SK-N-SH (cell line): Measurements from ENCODE around the gene PEAK1. TPM values are rescaled to one million over a fixed set of nuclear protein-coding genes. Genes with fewer than 3 reads are reported as not detected.
A peak's percentile ranks its signal among the peaks of the same experiment; 100 is the strongest.

Source experiments
- CTCF ChIA-PET: fragments of 300-600, 350-600 bp; formaldehyde crosslinking; extraction: SDS; loops from one replicate; lab custom pipeline; 2021; lab: Yijun Ruan, JAX
- POLR2A ChIA-PET: fragments of 350-600 bp; sonication (Branson Sonifier 250); formaldehyde crosslinking; extraction: SDS; loops from one replicate; lab custom pipeline; 2020; ENCODE audit warnings: antibody characterized with exemption, inconsistent platforms; lab: Yijun Ruan, JAX
- DNase-seq: peaks from one replicate; pipeline ENCODE4 v3.0.0; 2012
- H2AFZ ChIP-seq: fragments of 200-600 bp; sonication (generic); 2 replicates; pipeline ENCODE4 v1.8.1; 2016; ENCODE audit warnings: antibody characterized with exemption, mild to moderate bottlenecking, low read depth
- H3F3A ChIP-seq: fragments of 200-600 bp; sonication (generic); replicated peaks from 2 replicates; pipeline ENCODE3; 2016; ENCODE audit warnings: antibody characterized with exemption, mild to moderate bottlenecking; ENCODE audit not compliant: insufficient read depth
- H3K27ac ChIP-seq, 2 experiments: fragments of 200-500 bp in 1 of 2; fragments of 200-600 bp in 1 of 2; sonication (Bioruptor generic) in 1 of 2; sonication (generic), shearing (Covaris generic) in 1 of 2; 2 replicates each; pipeline versions ENCODE4 v1.5.1 to v1.6.1; 2014 to 2016; ENCODE audit warnings: low read depth in 2 of 2, inconsistent platforms in 1 of 2, low read length in 1 of 2, mild to moderate bottlenecking in 1 of 2, mixed read lengths in 1 of 2
- H3K27me3 ChIP-seq: fragments of 200-600 bp; sonication (generic), shearing (Covaris generic); 2 replicates; pipeline ENCODE4 v1.6.1; 2016; ENCODE audit warnings: mixed run types; ENCODE audit not compliant: insufficient read depth
- H3K36me3 ChIP-seq, 2 experiments: fragments of 200-500 bp in 1 of 2; fragments of 200-600 bp in 1 of 2; sonication (Bioruptor generic) in 1 of 2; sonication (generic) in 1 of 2; replicated peaks in 1 of 2; 2 replicates each; pipeline versions ENCODE3 to v1.5.1; 2014 to 2016; ENCODE audit warnings: low read length in 1 of 2, mild to moderate bottlenecking in 1 of 2; ENCODE audit not compliant: insufficient read depth in 2 of 2, control insufficient read depth in 1 of 2
- H3K4me1 ChIP-seq, 2 experiments: fragments of 200-500 bp in 1 of 2; fragments of 200-600 bp in 1 of 2; sonication (Bioruptor generic) in 1 of 2; sonication (generic), shearing (Covaris generic) in 1 of 2; 2 replicates each; pipeline versions ENCODE4 v1.5.1 to v1.6.1; 2014 to 2016; ENCODE audit warnings: low read depth in 1 of 2, low read length in 1 of 2, mixed run types in 1 of 2; ENCODE audit not compliant: insufficient read depth in 2 of 2, control insufficient read depth in 1 of 2
- H3K4me2 ChIP-seq: fragments of 200-600 bp; sonication (generic), shearing (Covaris generic); 2 replicates; pipeline ENCODE4 v1.6.1; 2017; ENCODE audit warnings: mixed run types
- H3K4me3 ChIP-seq, 2 experiments: fragments of 200-500 bp in 1 of 2; fragments of 200-600 bp in 1 of 2; sonication (Bioruptor generic) in 1 of 2; sonication (generic), shearing (Covaris generic) in 1 of 2; 2 replicates each; pipeline versions ENCODE4 v1.5.1 to v1.8.1; 2014 to 2016; ENCODE audit warnings: low read depth in 2 of 2, inconsistent platforms in 1 of 2, low read length in 1 of 2, mild to moderate bottlenecking in 1 of 2, mixed read lengths in 1 of 2, moderate library complexity in 1 of 2
- H3K79me2 ChIP-seq: fragments of 200-600 bp; sonication (generic); 2 replicates; pipeline ENCODE4 v1.8.1; 2017; ENCODE audit warnings: mild to moderate bottlenecking; ENCODE audit not compliant: insufficient read depth
- H3K9ac ChIP-seq: fragments of 200-600 bp; sonication (generic); 2 replicates; pipeline ENCODE4 v1.6.1; 2017; ENCODE audit warnings: mixed run types
- H3K9me2 ChIP-seq: fragments of 200-600 bp; sonication (generic); 2 replicates; pipeline ENCODE4 v1.6.1; 2017; ENCODE audit warnings: mixed run types
- H3K9me3 ChIP-seq: fragments of 200-600 bp; sonication (generic); 2 replicates; pipeline ENCODE4 v1.6.1; 2017; ENCODE audit warnings: mixed run types, mild to moderate bottlenecking, moderate library complexity
- H4K20me1 ChIP-seq: fragments of 200-600 bp; sonication (generic); 2 replicates; pipeline ENCODE4 v1.6.1; 2017; ENCODE audit warnings: mild to moderate bottlenecking, mixed run types; ENCODE audit not compliant: insufficient read depth
- CHD2 ChIP-seq: fragments of 150-350 bp; IDR thresholded peaks from 2 replicates; pipeline ENCODE4 v1.6.1; 2018; ENCODE audit warnings: low read length; ENCODE audit not compliant: partially characterized antibody
- CTCF ChIP-seq: fragments of 200-600 bp; sonication (generic); IDR thresholded peaks from 2 replicates; pipeline ENCODE4 v1.6.1; 2017; ENCODE audit warnings: antibody characterized with exemption, mild to moderate bottlenecking, moderate library complexity
- EZH2phosphoT487 ChIP-seq: fragments of 200-600 bp; sonication (generic); IDR thresholded peaks from 2 replicates; pipeline ENCODE4 v1.6.1; 2017; ENCODE audit warnings: low read depth, mixed run types, mild to moderate bottlenecking, antibody characterized with exemption, moderate library complexity, borderline replicate concordance
- FOSL2 ChIP-seq: IDR thresholded peaks from 2 replicates; pipeline ENCODE4 v1.4.0; 2012; ENCODE audit warnings: low read depth, mild to moderate bottlenecking, moderate library complexity, borderline replicate concordance
- GATA2 ChIP-seq: sonication (generic); formaldehyde crosslinking; IDR thresholded peaks from 2 replicates; pipeline ENCODE4 v1.5.0; 2020; ENCODE audit warnings: mild to moderate bottlenecking, missing genetic modification reagents
- MEF2A ChIP-seq: IDR thresholded peaks from 2 replicates; pipeline ENCODE4 v1.4.0; 2012; ENCODE audit warnings: low read depth, borderline replicate concordance
- MXI1 ChIP-seq: IDR thresholded peaks from 2 replicates; pipeline ENCODE4 v1.6.1; 2012; ENCODE audit warnings: mild to moderate bottlenecking, low read depth, low read length, improper control_type of control experiment
- NFIC ChIP-seq: IDR thresholded peaks from 2 replicates; pipeline ENCODE4 v1.4.0; 2012; ENCODE audit warnings: borderline replicate concordance
- NRF1 ChIP-seq: IDR thresholded peaks from 2 replicates; pipeline ENCODE4 v1.6.1; 2012; ENCODE audit warnings: low read depth, mild to moderate bottlenecking, low read length
- PBX3 ChIP-seq: IDR thresholded peaks from 2 replicates; pipeline ENCODE4; 2012
- POLR2AphosphoS5 ChIP-seq: IDR thresholded peaks from 2 replicates; pipeline ENCODE4 v1.6.1; 2012; ENCODE audit warnings: low read depth, low read length
- RAD21 ChIP-seq: IDR thresholded peaks from 2 replicates; pipeline ENCODE4 v1.6.1; 2012; ENCODE audit warnings: mild to moderate bottlenecking, low read length
- REST ChIP-seq: IDR thresholded peaks from 2 replicates; pipeline ENCODE4 v1.6.1; 2012; ENCODE audit warnings: mild to moderate bottlenecking, low read depth, low read length, moderate library complexity
- TCF12 ChIP-seq: IDR thresholded peaks from 2 replicates; pipeline ENCODE4 v1.4.0; 2012
- USF1 ChIP-seq: IDR thresholded peaks from 2 replicates; pipeline ENCODE4 v1.4.0; 2012; ENCODE audit warnings: low read depth, borderline replicate concordance
- ZBTB33 ChIP-seq: IDR thresholded peaks from 2 replicates; pipeline ENCODE4 v1.4.0; 2012; ENCODE audit warnings: low read depth, borderline replicate concordance
- WGBS: methylation state at CpG from one replicate; pipeline ENCODE4 v1.1.6; 2017; ENCODE audit warnings: low lambda C conversion rate; 5-methylcytosine and 5-hydroxymethylcytosine counted together
- polyA plus RNA-seq, 3 experiments: library from polyadenylated mRNA; depleted of rRNA; stranded (reverse); fragments of >200 nt; gene quantifications; 2 replicates each; pipeline ENCODE4 v1.2.3, GENCODE V29; 2012

PEAK1 gene
- polyA plus RNA-seq, 1 of the 3 experiments (the other 2 are of a cell fraction): 9.0 TPM

GRCh38 chr15:77064063-77064462 is 355.8 kb downstream of the PEAK1 start:
- Histone ChIP-seq H3K9ac (no peak overlapping the region), H3K4me3 (no peak overlapping the region), H3K4me2 (peak overlapping the region; percentile 17; the same call in 1 of the 2 replicates), H3K36me3 (peaks cover 12 to 13% of the 10 kb centered on the region in 2 experiments), H3K9me3 (no peaks in the 10 kb centered on the region), H4K20me1 (peaks cover 86% of the 10 kb centered on the region), H3K9me2 (no peaks in the 10 kb centered on the region), H3K4me1 (peaks cover 23 to 52% of the 10 kb centered on the region in 2 experiments), H3F3A (peaks cover 15% of the 10 kb centered on the region), H3K27ac (peak overlapping the region; percentile 31 to 43; a peak in 2 of 4 replicates), H2AFZ (no peak overlapping the region), H3K79me2 (peaks cover 100% of the 10 kb centered on the region), H3K27me3 (no peaks in the 10 kb centered on the region)
- ChIA-PET POLR2A (no interaction called here), CTCF (interaction anchor here (1.4 kb wide), 1 partner anchor 12 kb away, joined by 3 read pairs; no protein-coding TSS in a partner anchor)
- TF ChIP-seq GATA2 (CRISPR knock-in tag): no peak
- no peak for TF ChIP-seq RAD21
- TF ChIP-seq MXI1: no peak
- TF ChIP-seq PBX3: no peak
- TF ChIP-seq FOSL2: no peak
- TF ChIP-seq EZH2phosphoT487: no peak
- DNase-seq: no peak
- WGBS: 75% methylated on average over 2 of the region's 2 CpGs

- peaks cover 23 to 52% of the 10 kb centered on the region in 2 experiments for H3K4me1 ChIP-seq
- peaks cover 99% of the 10 kb centered on the region for H3K79me2 ChIP-seq
- H3K9ac ChIP-seq: no peak overlapping the region
- no peak overlapping the region for H3K4me3 ChIP-seq
- peaks cover 83% of the 10 kb centered on the region for H4K20me1 ChIP-seq
- no peak overlapping the region for H3K27ac ChIP-seq
- CTCF ChIA-PET: no interaction called here
- H3F3A ChIP-seq: peaks cover 15% of the 10 kb centered on the region
- no peak overlapping the region for H2AFZ ChIP-seq
- no peaks in the 10 kb centered on the region for H3K27me3 ChIP-seq
- no peak overlapping the region for H3K4me2 ChIP-seq
- no peaks in the 10 kb centered on the region for H3K9me2 ChIP-seq
- no peak for DNase-seq
- H3K36me3 ChIP-seq: peaks cover 6 to 9% of the 10 kb centered on the region in 2 experiments
- POLR2A ChIA-PET: no interaction called here
- no peaks in the 10 kb centered on the region for H3K9me3 ChIP-seq
- TF ChIP-seq RAD21: no peak
- TF ChIP-seq POLR2AphosphoS5: no peak
- TF ChIP-seq EZH2phosphoT487: no peak
- TF ChIP-seq NRF1: no peak
- no peak for TF ChIP-seq CTCF
- no peak for TF ChIP-seq PBX3
- TF ChIP-seq MEF2A: no peak
- TF ChIP-seq USF1: no peak
- TF ChIP-seq MXI1: no peak
- TF ChIP-seq CHD2: no peak
- TF ChIP-seq TCF12: no peak
- TF ChIP-seq ZBTB33: no peak
- TF ChIP-seq REST: no peak
- TF ChIP-seq NFIC: no peak
Observed at GRCh38 chr15:77063249-77063648, 356.7 kb downstream of the PEAK1 start.
